Nephron (organoid): ENCODE data around the gene TOR4A.

ENCODE experiments used
- H3K27ac Mint-ChIP-seq, 3 experiments: 2 replicates each; pipeline ENCODE4 v1.8.0; 2020; ENCODE audit warnings: mixed read lengths in 3 of 3, mild to moderate bottlenecking in 2 of 3, moderate library complexity in 1 of 3
- H3K27me3 Mint-ChIP-seq: 2 replicates; pipeline ENCODE4 v1.8.0; 2021; ENCODE audit warnings: low read depth, mild to moderate bottlenecking, moderate library complexity, mixed read lengths
- H3K36me3 Mint-ChIP-seq: 2 replicates; pipeline ENCODE4 v1.8.0; 2020; ENCODE audit warnings: low read depth, mixed read lengths
- H3K4me1 Mint-ChIP-seq: 2 replicates; pipeline ENCODE4 v1.8.0; 2020; ENCODE audit warnings: mixed read lengths
- H3K4me3 Mint-ChIP-seq, 3 experiments: 2 replicates each; pipeline ENCODE4 v1.8.0; 2020; ENCODE audit warnings: mild to moderate bottlenecking in 3 of 3, mixed read lengths in 3 of 3, moderate library complexity in 2 of 3
- H3K9me3 Mint-ChIP-seq: 2 replicates; pipeline ENCODE4 v1.8.0; 2020; ENCODE audit warnings: mixed read lengths
- TF ChIP-seq, protein P1 (sequence below), 3 experiments: fragments of 200-600 bp; sonication (generic); IDR thresholded peaks; one replicate each; pipeline ENCODE4 v1.5.0; 2021; ENCODE audit warnings: antibody characterized with exemption in 3 of 3; ENCODE audit not compliant: unreplicated experiment in 3 of 3

TOR4A gene

DNA sequence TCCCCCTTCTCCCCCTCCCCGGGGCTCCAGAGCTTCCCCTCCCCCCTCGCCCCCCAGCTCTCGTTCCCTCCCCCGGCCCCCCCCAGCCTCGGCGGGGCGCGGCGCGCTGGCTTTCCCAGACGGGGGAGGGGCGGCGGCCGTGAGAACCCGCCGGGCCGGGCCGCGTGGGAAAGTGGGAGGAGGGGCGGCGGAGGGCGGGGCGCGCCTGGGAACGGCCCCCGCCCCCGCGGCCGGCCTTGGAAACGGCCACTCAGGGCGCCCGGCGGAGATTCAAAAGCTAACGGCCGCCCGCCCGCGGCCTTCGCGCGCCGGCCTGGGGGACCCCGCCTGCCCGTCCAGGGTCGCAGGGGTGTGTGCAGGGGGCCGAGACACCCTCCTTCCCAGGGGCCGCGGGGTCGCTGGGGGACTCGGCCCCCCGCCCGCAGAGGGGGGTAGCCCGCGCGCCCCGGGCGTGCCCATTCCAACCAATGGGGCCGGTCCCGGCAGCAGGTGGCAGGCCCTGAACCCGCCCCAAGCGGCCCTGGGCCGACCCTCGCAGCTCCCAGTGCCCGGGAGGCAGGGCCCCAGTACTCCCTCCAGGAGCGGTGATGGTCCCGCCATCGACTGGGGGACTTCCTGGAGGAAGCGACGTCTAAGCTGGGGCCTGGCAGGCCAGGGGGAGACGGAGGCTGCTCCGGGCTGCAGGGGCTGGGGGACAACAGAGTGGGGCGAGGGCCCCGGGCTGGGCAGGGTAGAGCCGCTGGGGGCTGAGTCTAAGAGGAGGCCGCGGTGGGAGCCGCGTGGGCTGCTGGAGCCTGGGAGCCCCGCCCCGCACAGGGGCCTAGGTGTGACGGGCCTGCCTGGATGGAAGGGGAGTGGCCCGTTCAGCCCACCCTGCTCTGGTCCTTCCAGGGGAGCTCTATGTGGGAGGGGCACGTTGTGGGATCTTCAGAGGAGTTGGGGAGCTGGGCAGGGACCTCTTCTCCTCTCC is 38.8 kb downstream of the TOR4A start:
- Mint-ChIP-seq H3K4me3 (no peak overlapping the region), H3K27me3 (no peaks in the 10 kb centered on the region), H3K36me3 (no peaks in the 10 kb centered on the region), H3K4me1 (peaks cover 5% of the 10 kb centered on the region), H3K9me3 (no peaks in the 10 kb centered on the region), H3K27ac (no peak overlapping the region)
- TF ChIP-seq, protein P1, sequence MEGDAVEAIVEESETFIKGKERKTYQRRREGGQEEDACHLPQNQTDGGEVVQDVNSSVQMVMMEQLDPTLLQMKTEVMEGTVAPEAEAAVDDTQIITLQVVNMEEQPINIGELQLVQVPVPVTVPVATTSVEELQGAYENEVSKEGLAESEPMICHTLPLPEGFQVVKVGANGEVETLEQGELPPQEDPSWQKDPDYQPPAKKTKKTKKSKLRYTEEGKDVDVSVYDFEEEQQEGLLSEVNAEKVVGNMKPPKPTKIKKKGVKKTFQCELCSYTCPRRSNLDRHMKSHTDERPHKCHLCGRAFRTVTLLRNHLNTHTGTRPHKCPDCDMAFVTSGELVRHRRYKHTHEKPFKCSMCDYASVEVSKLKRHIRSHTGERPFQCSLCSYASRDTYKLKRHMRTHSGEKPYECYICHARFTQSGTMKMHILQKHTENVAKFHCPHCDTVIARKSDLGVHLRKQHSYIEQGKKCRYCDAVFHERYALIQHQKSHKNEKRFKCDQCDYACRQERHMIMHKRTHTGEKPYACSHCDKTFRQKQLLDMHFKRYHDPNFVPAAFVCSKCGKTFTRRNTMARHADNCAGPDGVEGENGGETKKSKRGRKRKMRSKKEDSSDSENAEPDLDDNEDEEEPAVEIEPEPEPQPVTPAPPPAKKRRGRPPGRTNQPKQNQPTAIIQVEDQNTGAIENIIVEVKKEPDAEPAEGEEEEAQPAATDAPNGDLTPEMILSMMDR (IDR thresholded peaks at IDR 0.05; ENCODE audit: unreplicated experiment in 3 of 3) = no peak

DNA sequence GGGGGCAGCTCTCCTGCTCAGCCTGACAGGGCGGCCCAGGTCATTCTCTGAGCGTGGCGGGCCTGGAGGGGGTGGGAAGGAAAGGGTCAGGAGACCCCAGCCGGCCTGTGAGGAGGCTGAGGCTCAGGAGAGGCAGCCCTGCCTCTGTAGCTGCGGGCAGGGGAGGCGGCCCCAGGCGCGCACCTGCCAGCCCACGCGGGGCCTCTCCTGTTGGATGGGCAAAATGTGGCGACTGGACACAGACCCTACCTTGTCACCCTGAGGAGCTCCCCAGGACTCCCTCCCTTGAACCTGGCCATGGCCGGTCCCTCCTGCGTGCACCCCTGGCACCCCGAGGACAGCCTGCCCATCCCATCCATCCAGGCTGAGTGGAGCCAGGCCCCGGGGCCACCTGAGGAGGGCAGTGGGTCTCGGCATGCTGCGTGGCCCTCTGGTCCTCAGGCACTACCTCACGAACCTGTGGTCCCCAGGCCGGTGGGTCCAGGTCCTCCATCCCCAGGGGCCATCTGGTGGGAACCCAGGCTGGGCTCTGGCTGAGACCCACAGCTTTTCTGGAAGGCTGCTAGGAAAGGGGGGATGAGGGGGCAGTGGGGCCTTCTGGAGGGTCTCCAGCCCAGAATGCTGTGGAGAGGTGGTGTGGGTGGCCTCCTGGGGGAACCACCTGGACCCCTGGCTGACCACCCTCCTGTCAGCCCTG is 39.6 kb downstream of the TOR4A start:
- Mint-ChIP-seq H3K4me3 (no peak overlapping the region), H3K9me3 (no peaks in the 10 kb centered on the region), H3K27me3 (no peaks in the 10 kb centered on the region), H3K27ac (no peak overlapping the region), H3K4me1 (peaks cover 5% of the 10 kb centered on the region), H3K36me3 (no peaks in the 10 kb centered on the region)
- TF ChIP-seq, protein P1 (IDR thresholded peaks at IDR 0.05; ENCODE audit: unreplicated experiment in 3 of 3) = no peak

DNA sequence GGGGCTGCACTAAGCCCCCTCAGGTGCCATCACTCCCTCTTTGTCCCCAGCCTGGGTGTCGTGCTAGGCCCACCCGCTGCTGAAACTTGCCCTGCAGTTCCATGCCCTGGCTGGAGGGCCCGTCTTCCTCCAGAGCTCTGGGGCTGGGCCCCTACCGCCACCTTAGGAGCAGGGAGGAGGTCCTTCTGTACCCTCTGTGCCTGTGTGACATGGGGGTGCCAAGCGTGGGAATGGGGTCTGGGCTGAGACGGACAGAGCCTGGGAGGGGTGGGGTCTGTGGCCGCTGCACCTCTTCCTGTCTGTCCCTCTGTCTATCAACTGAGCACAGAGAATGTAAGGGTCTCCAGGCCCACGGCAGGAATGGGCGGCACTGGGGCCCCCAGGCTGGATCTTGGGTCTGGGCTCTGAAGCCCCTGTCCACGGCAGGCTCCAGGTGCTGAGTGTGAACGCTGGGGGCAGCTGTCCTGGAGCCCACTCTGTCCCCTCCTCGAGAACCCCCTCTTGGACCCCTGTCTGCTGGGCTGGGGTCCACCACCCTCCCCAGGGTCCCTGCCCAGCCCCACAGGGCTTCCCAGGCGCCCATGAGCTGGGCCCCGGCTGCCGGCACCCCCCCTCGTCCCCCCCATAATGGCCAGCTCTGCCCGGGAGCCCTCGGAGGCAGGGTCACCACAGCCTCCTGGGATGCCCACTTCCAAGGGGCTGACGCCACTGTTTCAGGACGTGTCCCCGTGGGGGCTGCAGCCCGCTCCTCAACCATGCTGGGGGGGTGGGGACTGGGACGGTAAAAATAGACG is 40.4 kb downstream of the TOR4A start:
- H3K36me3 Mint-ChIP-seq = no peaks in the 10 kb centered on the region
- no peak overlapping the region for H3K4me3 Mint-ChIP-seq
- H3K27me3 Mint-ChIP-seq = no peaks in the 10 kb centered on the region
- TF ChIP-seq, protein P1 (IDR thresholded peaks at IDR 0.05; ENCODE audit: unreplicated experiment in 3 of 3) = no peak
- H3K27ac Mint-ChIP-seq = no peak overlapping the region
- peaks cover 5% of the 10 kb centered on the region for H3K4me1 Mint-ChIP-seq
- no peaks in the 10 kb centered on the region for H3K9me3 Mint-ChIP-seq

DNA sequence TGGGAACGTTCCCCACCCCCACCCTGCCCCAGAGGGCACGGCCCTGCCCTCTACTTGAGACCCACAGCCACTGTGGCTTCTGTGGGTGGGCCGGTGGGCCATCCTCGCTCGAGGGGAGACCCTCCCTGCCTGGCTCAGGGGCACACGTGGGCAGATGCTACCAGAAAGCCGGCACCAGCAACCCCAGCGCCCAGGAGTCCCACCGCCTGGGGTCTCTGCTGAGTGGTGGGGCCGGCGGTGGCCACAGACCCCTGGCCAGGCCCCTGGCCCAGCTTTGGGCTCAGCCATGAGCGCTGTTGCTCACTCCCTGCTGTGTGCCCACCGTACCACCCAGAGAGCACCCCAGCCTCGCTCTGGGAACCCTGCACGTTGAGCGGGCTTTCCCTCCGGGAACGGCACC is 41.1 kb downstream of the TOR4A start:
- peaks cover 2% of the 10 kb centered on the region for H3K4me1 Mint-ChIP-seq
- H3K9me3 Mint-ChIP-seq = no peaks in the 10 kb centered on the region
- TF ChIP-seq, protein P1 (IDR thresholded peaks at IDR 0.05; ENCODE audit: unreplicated experiment in 3 of 3) = no peak
- H3K27ac Mint-ChIP-seq = no peak overlapping the region
- H3K4me3 Mint-ChIP-seq = no peak overlapping the region
- H3K27me3 Mint-ChIP-seq = no peaks in the 10 kb centered on the region
- H3K36me3 Mint-ChIP-seq = no peaks in the 10 kb centered on the region

DNA sequence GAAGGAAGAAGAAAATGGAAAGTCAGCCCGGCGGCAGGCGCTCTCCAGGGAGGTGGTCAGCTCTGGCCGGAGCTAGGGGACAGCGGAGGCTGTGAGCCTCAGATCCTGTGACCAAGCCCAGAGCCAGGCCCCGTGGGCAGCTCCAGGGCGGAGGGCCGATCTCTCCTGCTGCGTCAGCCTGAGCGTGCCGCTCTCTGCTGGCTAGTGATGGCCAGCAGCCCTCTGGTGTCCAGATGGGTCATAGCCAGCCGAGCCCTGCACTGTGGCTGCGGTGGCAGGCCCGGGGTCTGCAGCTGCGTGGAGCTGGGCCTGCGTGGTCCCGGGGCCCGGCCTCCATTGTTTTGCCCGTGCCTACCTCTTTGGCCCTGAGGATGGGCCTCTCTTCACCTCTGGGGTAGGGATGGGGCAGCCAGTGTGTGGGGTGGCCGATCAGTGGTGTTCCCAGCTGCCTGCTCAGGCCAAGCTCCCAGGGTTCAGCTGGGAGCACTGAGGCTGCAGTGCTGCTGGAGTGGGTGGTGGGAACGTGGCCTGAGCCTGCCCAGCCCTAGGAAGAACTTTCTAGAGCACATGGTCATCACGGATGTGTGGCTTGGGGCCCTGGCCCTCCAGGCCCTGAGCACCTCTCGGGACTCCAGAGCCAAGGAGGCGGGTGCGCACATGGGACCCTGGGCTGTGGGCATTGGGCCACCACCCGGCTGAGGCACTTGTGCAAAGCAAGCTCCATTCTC is 41.6 kb downstream of the TOR4A start:
- H3K4me3 Mint-ChIP-seq = no peak overlapping the region
- no peaks in the 10 kb centered on the region for H3K4me1 Mint-ChIP-seq

More for the DNA sequence above, 41.6 kb downstream of the TOR4A start:
- TF ChIP-seq, protein P1 (IDR thresholded peaks at IDR 0.05; ENCODE audit: unreplicated experiment in 3 of 3) = peak in 1 of 3 experiments; percentile 24
- H3K27me3 Mint-ChIP-seq = no peaks in the 10 kb centered on the region
- H3K27ac Mint-ChIP-seq = no peak overlapping the region
- H3K9me3 Mint-ChIP-seq = no peaks in the 10 kb centered on the region
- H3K36me3 Mint-ChIP-seq = no peaks in the 10 kb centered on the region
